Neural cell (in vitro differentiated cells): ENCODE data around the gene KCNMB2.

ENCODE experiments used
- MXI1 ChIP-seq: fragments of 450-650 bp; conservative IDR thresholded peaks from 2 replicates; pipeline ENCODE4 v1.6.1; 2014; ENCODE audit warnings: antibody characterized with exemption, mild to moderate bottlenecking; ENCODE audit not compliant: poor library complexity, severe bottlenecking
- POLR2AphosphoS5 ChIP-seq: IDR thresholded peaks from 2 replicates; pipeline ENCODE4 v1.6.1; 2012
- TF ChIP-seq, protein P1 (sequence below): fragments of 450-650 bp; IDR thresholded peaks from 2 replicates; pipeline ENCODE4 v1.5.1; 2014; ENCODE audit warnings: antibody characterized with exemption, mild to moderate bottlenecking, moderate library complexity; ENCODE audit not compliant: poor library complexity, severe bottlenecking

DNA sequence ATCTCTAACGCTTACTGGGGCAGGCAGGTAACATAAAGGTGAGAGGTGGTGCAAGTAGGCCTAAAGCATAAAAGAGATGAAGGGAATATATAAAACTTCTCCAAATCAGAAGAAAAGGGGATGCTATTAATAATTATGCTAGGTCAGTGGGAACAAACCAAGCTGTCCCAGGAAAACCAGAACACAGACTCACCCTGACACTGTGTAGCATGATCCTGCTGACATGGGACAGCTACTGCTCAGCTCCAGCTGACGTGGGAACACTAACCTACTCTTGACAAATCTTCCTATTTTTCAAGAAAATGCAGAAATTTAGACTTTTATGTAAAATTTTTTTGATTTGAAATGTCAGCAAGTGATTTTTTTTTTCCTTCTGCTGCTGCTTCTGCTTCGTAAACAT, 203.5 kb downstream of the KCNMB2 start:
- TF ChIP-seq, protein P1, sequence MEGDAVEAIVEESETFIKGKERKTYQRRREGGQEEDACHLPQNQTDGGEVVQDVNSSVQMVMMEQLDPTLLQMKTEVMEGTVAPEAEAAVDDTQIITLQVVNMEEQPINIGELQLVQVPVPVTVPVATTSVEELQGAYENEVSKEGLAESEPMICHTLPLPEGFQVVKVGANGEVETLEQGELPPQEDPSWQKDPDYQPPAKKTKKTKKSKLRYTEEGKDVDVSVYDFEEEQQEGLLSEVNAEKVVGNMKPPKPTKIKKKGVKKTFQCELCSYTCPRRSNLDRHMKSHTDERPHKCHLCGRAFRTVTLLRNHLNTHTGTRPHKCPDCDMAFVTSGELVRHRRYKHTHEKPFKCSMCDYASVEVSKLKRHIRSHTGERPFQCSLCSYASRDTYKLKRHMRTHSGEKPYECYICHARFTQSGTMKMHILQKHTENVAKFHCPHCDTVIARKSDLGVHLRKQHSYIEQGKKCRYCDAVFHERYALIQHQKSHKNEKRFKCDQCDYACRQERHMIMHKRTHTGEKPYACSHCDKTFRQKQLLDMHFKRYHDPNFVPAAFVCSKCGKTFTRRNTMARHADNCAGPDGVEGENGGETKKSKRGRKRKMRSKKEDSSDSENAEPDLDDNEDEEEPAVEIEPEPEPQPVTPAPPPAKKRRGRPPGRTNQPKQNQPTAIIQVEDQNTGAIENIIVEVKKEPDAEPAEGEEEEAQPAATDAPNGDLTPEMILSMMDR, result no peak
- TF ChIP-seq MXI1 (no peak), POLR2AphosphoS5 (no peak)
